ENCODE results near the gene CNOT6L.

Gene CNOT6L

DNA sequence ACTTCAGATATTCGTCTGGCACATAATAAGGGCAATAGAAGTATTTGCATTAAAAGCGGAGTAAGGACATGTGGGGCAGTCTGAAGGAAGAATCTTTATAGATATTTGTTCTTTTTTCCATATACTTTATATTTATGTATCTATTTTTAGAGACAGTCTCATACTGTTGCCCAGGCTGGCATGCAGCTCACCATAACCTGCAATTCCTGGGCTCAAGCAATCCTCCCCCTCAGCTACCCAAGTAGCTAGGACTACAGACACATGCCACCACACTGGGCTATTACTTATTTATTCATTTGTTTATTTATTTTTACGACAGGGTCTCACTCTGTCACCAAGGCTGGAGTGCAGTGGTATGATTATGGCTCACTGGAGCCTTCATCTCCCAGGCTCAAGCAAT is 26.8 kb upstream of the CNOT6L start:
- Histone ChIP-seq H3K36me3 (no peaks in the 10 kb centered on the region), H3K27me3 (ENCODE audit: insufficient read depth, low read depth, severe bottlenecking) (no peaks in the 10 kb centered on the region), H3K4me3 (ENCODE audit: low read depth, low read length) (no peak overlapping the region), H3K27ac (no peak overlapping the region), H3K9me3 (ENCODE audit: severe bottlenecking) (no peaks in the 10 kb centered on the region)
- TF ChIP-seq, protein P1, sequence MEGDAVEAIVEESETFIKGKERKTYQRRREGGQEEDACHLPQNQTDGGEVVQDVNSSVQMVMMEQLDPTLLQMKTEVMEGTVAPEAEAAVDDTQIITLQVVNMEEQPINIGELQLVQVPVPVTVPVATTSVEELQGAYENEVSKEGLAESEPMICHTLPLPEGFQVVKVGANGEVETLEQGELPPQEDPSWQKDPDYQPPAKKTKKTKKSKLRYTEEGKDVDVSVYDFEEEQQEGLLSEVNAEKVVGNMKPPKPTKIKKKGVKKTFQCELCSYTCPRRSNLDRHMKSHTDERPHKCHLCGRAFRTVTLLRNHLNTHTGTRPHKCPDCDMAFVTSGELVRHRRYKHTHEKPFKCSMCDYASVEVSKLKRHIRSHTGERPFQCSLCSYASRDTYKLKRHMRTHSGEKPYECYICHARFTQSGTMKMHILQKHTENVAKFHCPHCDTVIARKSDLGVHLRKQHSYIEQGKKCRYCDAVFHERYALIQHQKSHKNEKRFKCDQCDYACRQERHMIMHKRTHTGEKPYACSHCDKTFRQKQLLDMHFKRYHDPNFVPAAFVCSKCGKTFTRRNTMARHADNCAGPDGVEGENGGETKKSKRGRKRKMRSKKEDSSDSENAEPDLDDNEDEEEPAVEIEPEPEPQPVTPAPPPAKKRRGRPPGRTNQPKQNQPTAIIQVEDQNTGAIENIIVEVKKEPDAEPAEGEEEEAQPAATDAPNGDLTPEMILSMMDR (IDR thresholded peaks at IDR 0.05; ENCODE audit: low read depth, low read length): no peak
- DNase-seq: no peak

DNA sequence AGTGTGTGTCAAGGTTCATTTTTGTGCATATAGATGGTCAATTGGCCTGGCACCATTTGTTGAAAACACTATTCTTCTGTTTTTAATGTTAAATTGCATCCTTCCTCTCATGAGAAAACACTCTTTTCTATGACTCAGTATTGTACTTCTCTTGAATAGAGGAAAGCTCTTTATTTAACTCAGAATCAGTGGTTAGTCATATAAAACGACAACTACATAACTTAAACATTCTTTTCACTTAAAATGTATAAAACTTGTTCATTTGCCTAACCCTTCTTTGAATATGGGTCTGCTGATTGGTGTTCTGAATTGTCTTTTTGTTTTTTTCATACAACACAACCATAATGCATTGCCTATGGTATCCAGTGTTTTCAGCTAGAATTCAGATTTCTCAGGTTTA is 26.2 kb upstream of the CNOT6L start:
- no peak overlapping the region for H3K4me3 ChIP-seq (ENCODE audit: low read depth, low read length)
- H3K36me3 ChIP-seq: no peaks in the 10 kb centered on the region
- no peak overlapping the region for H3K27ac ChIP-seq
- TF ChIP-seq, protein P1 (IDR thresholded peaks at IDR 0.05; ENCODE audit: low read depth, low read length): no peak
- H3K9me3 ChIP-seq (ENCODE audit: severe bottlenecking): no peaks in the 10 kb centered on the region
- no peaks in the 10 kb centered on the region for H3K27me3 ChIP-seq (ENCODE audit: insufficient read depth, low read depth, severe bottlenecking)
- no peak for DNase-seq

DNA sequence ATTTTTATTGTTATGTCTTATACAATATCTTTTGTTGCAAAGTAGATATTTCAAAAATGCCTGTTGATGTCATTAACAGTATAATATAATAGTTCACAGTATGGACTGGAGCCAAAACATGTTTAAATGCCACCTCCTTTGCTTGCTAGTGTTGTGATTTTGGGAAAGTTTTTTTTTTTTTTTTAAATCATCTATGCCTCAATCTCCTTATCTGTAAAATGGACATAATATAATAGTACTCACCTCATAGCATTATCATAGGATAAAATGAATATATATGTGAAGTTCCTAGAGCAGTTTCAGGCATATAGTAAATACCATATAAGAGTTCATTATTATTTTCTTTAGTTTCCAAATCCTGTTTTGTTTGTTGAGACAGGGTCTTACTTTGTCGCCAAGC is 25.2 kb upstream of the CNOT6L start:
- Histone ChIP-seq H3K27me3 (ENCODE audit: insufficient read depth, low read depth, severe bottlenecking) (no peaks in the 10 kb centered on the region), H3K27ac (no peak overlapping the region), H3K9me3 (ENCODE audit: severe bottlenecking) (no peaks in the 10 kb centered on the region), H3K36me3 (no peaks in the 10 kb centered on the region), H3K4me3 (ENCODE audit: low read depth, low read length) (no peak overlapping the region)
- TF ChIP-seq, protein P1 (IDR thresholded peaks at IDR 0.05; ENCODE audit: low read depth, low read length): no peak
- DNase-seq: no peak

DNA sequence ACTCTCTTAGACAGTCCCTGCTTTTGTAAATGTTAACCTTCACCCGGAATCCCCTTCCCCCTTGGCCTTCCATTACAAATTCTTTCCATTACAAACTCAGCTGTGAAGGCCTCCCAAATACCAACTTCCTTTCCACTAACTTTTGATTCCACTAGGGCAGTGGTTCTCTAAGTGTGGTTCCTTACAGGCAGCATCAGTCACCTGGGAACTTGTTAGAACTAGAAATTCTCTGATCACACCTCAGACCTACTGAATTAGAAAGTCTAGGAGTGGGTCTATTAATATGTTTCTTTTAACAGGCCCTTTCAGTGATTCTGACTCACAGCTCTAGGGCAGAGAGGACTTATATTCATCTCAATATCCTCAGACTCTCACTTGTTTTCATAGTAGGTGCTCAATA is 24.5 kb upstream of the CNOT6L start:
- Histone ChIP-seq H3K4me3 (ENCODE audit: low read depth, low read length) (no peak overlapping the region), H3K36me3 (no peaks in the 10 kb centered on the region), H3K27me3 (ENCODE audit: insufficient read depth, low read depth, severe bottlenecking) (no peaks in the 10 kb centered on the region), H3K27ac (no peak overlapping the region), H3K9me3 (ENCODE audit: severe bottlenecking) (no peaks in the 10 kb centered on the region)
- TF ChIP-seq, protein P1 (IDR thresholded peaks at IDR 0.05; ENCODE audit: low read depth, low read length): no peak
- DNase-seq: no peak

DNA sequence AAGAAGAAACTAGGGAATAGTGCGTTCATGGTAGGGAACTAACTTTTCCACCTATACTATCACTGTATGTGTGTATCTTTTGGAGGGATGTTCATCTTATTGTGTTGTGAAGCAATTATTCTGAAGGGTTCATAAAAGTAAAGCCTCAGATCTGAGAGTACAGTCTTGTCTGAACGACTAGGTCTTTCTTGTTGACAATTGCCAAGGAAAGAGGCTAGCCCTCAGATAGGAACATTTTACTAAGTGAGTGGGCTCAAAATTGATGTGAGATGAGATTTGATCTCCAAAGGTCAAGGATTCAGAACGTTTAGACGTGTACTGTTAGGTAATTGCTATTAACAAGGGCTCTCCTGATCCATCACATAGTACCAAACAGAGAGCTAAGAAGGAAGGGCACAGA is 15.2 kb upstream of the CNOT6L start:
- DNase-seq: no peak
- TF ChIP-seq, protein P1 (IDR thresholded peaks at IDR 0.05; ENCODE audit: low read depth, low read length): no peak
- H3K27me3 ChIP-seq (ENCODE audit: insufficient read depth, low read depth, severe bottlenecking): no peaks in the 10 kb centered on the region

DNA sequence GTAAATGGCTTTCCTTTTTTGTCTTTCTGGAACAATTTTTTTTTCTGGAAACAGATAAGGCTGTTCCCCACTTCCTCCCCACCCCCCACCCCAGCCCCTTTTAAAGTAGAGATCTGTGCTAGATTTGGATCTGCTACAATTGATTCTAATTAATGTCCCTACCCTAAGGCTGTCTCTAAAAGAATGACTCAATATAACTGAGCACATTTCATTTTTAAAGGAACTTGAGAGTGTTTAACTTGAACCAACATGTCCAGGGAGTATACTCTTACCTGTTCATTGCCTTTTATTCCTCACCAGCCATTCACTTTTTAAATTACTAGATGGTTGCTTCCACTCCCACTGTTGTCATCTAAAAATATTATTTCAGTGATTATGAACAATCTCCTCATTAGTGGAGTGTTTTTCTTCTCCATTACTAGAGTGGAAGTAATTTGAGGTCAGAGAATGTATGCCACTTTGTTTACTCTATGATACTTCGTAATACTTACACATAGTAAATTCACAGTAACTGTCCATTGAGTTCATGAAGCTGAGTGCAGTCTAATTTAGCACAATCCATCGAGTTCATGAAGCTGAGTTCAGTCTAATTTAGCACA is 14.1 kb upstream of the CNOT6L start:
- Histone ChIP-seq H3K27me3 (ENCODE audit: insufficient read depth, low read depth, severe bottlenecking) (no peaks in the 10 kb centered on the region), H3K9me3 (ENCODE audit: severe bottlenecking) (no peaks in the 10 kb centered on the region), H3K36me3 (no peaks in the 10 kb centered on the region), H3K27ac (no peak overlapping the region), H3K4me3 (ENCODE audit: low read depth, low read length) (no peak overlapping the region)
- no peak for DNase-seq
- TF ChIP-seq, protein P1 (IDR thresholded peaks at IDR 0.05; ENCODE audit: low read depth, low read length): no peak

More for the DNA sequence above, 15.2 kb upstream of the CNOT6L start:
- Histone ChIP-seq H3K36me3 (no peaks in the 10 kb centered on the region), H3K27ac (no peak overlapping the region), H3K4me3 (ENCODE audit: low read depth, low read length) (no peak overlapping the region), H3K9me3 (ENCODE audit: severe bottlenecking) (no peaks in the 10 kb centered on the region)
